Sciatic nerve (tissue), 2 donors: ENCODE data around the gene ATG5. TPM values are rescaled to one million over a fixed set of nuclear protein-coding genes. Genes with fewer than 3 reads are reported as not detected.
"Not testable (repeated sequence)": the region's sequence is repeated elsewhere in the genome, so short reads cannot be mapped to it uniquely, and the experiment has no call there.

Experiments used
- ATAC-seq: fragments of 200-7000 bp; cut with Tn5 transposase; one replicate; pipeline ENCODE4 v1.9.1; 2020; ENCODE audit warnings: mild to moderate bottlenecking, moderate library complexity
- DNase-seq: peaks from one replicate; pipeline ENCODE4 v3.0.0-alpha.2; 2020; ENCODE audit warnings: low spot score
- intact Hi-C: fragments of 100-400 bp; cut with DNase I; formaldehyde crosslinking; loops from one replicate; pipeline ENCODE4 v1.14.2; 2022
- total RNA-seq: library from RNA; stranded (reverse); fragmentation: NEBNext Ultra II Directional; extraction: Animal tissue kit (Norgen Biotek cat#: 25700); gene quantifications from one replicate; pipeline ENCODE4 v1.2.1, GENCODE V29; 2021
- donor health status: DM: no; HTN: no; CAD: no.
- donor health status: DM: no; HTN: no; CAD: no.

Gene ATG5
- total RNA-seq, 1 donor from 2014 or later = 27.8 TPM

- intact Hi-C loops = no loop called here
- DNase-seq (no peak), ATAC-seq (no peak)
Measured at GRCh38 chr6:106168097-106168888, 157.3 kb downstream of the ATG5 start.

GRCh38 chr6:106167096-106167814, 158.3 kb downstream of the ATG5 start:
- ATAC-seq = no peak
- intact Hi-C loops = no loop called here
- DNase-seq = no peak

- DNase-seq = no peak
- intact Hi-C loops = no loop called here
Measured at GRCh38 chr6:106165885-106166485, 159.6 kb downstream of the ATG5 start.

GRCh38 chr6:106163966-106164877, 161.3 kb downstream of the ATG5 start:
- DNase-seq = no peak
- peak; percentile 84 for ATAC-seq
- intact Hi-C loops = no loop called here

More at GRCh38 chr6:106165885-106166485, 159.6 kb downstream of the ATG5 start:
- ATAC-seq = no peak

GRCh38 chr6:106163446-106163965, 162.1 kb downstream of the ATG5 start:
- intact Hi-C loops = no loop called here
- DNase-seq = no peak
- ATAC-seq = peak; percentile 73

GRCh38 chr6:106162921-106163320, 162.6 kb downstream of the ATG5 start:
- DNase-seq (no peak), ATAC-seq (no peak)
- intact Hi-C loops = no loop called here

- DNase-seq (no peak), ATAC-seq (no peak)
- intact Hi-C loops = no loop called here
Measured at GRCh38 chr6:106161893-106162292, 163.7 kb downstream of the ATG5 start.

- no peak for ATAC-seq
- DNase-seq = no peak
- intact Hi-C loops = no loop called here
Measured at GRCh38 chr6:106161311-106161874, 164.2 kb downstream of the ATG5 start.

GRCh38 chr6:106160189-106160588, 165.4 kb downstream of the ATG5 start:
- DNase-seq (no peak), ATAC-seq (no peak)
- intact Hi-C loops = no loop called here

GRCh38 chr6:106159531-106159940, 166.0 kb downstream of the ATG5 start:
- no peak for ATAC-seq
- no peak for DNase-seq
- intact Hi-C loops = no loop called here

GRCh38 chr6:106158816-106159215, 166.7 kb downstream of the ATG5 start:
- intact Hi-C loops = no loop called here
- no peak for DNase-seq
- ATAC-seq = no peak

- ATAC-seq = peak; percentile 56
- intact Hi-C loops = no loop called here
Measured at GRCh38 chr6:106156863-106157262, 168.7 kb downstream of the ATG5 start.

GRCh38 chr6:106156413-106156812, 169.1 kb downstream of the ATG5 start:
- no peak for ATAC-seq
- intact Hi-C loops = no loop called here
- DNase-seq = no peak

More at GRCh38 chr6:106156863-106157262, 168.7 kb downstream of the ATG5 start:
- no peak for DNase-seq

GRCh38 chr6:106155219-106155830, 170.2 kb downstream of the ATG5 start:
- ATAC-seq = no peak
- intact Hi-C loops = no loop called here
- DNase-seq = no peak

- no peak for DNase-seq
- intact Hi-C loops = no loop called here
- no peak for ATAC-seq
Measured at GRCh38 chr6:106154326-106154725, 171.2 kb downstream of the ATG5 start.

GRCh38 chr6:106152952-106153351, 172.6 kb downstream of the ATG5 start:
- intact Hi-C loops = no loop called here
- no peak for ATAC-seq
- no peak for DNase-seq

GRCh38 chr6:106152476-106152875, 173.1 kb downstream of the ATG5 start:
- intact Hi-C loops, ATAC-seq: not testable (repeated sequence)

GRCh38 chr6:106149472-106150069, 176.0 kb downstream of the ATG5 start:
- DNase-seq = no peak
- ATAC-seq = no peak

More at GRCh38 chr6:106152476-106152875, 173.1 kb downstream of the ATG5 start:
- not testable (repeated sequence) for DNase-seq

More at GRCh38 chr6:106149472-106150069, 176.0 kb downstream of the ATG5 start:
- intact Hi-C loops = no loop called here
